ENCODE measurements around the gene KRT7.

KRT7 gene

GRCh38 chr12:52187206-52187605 lies 45.8 kb upstream of the KRT7 start:
- no peak overlapping the region for H3K4me3 ChIP-seq (ENCODE audit: low read depth, low read length)
- TF ChIP-seq, protein P1, sequence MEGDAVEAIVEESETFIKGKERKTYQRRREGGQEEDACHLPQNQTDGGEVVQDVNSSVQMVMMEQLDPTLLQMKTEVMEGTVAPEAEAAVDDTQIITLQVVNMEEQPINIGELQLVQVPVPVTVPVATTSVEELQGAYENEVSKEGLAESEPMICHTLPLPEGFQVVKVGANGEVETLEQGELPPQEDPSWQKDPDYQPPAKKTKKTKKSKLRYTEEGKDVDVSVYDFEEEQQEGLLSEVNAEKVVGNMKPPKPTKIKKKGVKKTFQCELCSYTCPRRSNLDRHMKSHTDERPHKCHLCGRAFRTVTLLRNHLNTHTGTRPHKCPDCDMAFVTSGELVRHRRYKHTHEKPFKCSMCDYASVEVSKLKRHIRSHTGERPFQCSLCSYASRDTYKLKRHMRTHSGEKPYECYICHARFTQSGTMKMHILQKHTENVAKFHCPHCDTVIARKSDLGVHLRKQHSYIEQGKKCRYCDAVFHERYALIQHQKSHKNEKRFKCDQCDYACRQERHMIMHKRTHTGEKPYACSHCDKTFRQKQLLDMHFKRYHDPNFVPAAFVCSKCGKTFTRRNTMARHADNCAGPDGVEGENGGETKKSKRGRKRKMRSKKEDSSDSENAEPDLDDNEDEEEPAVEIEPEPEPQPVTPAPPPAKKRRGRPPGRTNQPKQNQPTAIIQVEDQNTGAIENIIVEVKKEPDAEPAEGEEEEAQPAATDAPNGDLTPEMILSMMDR (IDR thresholded peaks at IDR 0.05; ENCODE audit: insufficient read depth, low read depth, low read length, missing control alignments): no peak
- DNase-seq (ENCODE audit: low read depth): no peak

- TF ChIP-seq, protein P1 (IDR thresholded peaks at IDR 0.05; ENCODE audit: insufficient read depth, low read depth, low read length, missing control alignments): no peak
- no peak overlapping the region for H3K4me3 ChIP-seq (ENCODE audit: low read depth, low read length)
- DNase-seq (ENCODE audit: low read depth): no peak
Measured at GRCh38 chr12:52187640-52188039, 45.4 kb upstream of the KRT7 start.

- TF ChIP-seq, protein P1 (IDR thresholded peaks at IDR 0.05; ENCODE audit: insufficient read depth, low read depth, low read length, missing control alignments): no peak
- H3K4me3 ChIP-seq (ENCODE audit: low read depth, low read length): no peak overlapping the region
- DNase-seq (ENCODE audit: low read depth): no peak
Measured at GRCh38 chr12:52188658-52189057, 44.4 kb upstream of the KRT7 start.

- no peak overlapping the region for H3K4me3 ChIP-seq (ENCODE audit: low read depth, low read length)
- DNase-seq (ENCODE audit: low read depth): no peak
- TF ChIP-seq, protein P1 (IDR thresholded peaks at IDR 0.05; ENCODE audit: insufficient read depth, low read depth, low read length, missing control alignments): no peak
Measured at GRCh38 chr12:52189376-52190174, 43.5 kb upstream of the KRT7 start.

DNA sequence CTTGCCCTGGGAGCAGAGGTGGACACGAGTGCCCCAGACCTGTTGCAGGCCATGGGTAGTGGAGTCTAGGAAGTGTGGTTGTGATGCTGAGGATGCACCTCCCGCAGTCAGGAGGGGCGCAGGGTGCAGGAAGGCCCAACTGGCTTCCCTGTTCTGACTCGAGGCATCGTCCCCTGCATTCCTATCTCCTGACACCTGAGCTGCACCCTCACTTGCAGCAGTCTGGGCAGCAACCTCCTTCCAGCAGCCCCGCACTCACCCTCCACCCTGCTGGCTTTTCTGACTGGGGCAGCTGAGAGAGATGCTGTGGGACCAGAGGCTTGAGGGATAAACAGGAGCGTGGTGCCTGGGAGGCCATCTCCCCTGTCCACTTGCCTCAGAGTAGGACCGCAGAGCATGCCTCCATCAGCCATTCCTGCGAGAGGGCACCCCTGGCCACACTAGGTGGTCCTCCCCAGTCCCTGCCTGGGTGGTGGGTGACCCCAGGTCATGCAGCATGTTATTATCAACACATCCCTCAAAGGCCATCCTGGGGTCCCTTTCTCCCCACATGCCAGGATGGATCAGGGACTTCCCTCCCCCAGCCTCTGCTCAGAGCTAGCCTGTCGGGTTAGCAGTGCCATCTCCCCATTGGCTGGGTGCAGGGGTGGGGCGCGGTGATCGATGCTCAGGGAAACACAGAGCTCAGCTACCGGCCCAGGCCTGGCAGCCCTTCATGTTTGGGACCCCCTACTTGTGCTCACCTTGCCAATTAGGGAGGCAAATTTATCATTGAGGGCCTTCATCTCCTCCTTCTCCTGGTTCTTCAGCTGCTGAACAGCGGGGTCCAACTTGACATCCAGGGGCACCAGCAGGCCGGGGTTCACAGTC lies 41.9 kb upstream of the KRT7 start:
- no peak overlapping the region for H3K4me3 ChIP-seq (ENCODE audit: low read depth, low read length)
- TF ChIP-seq, protein P1 (IDR thresholded peaks at IDR 0.05; ENCODE audit: insufficient read depth, low read depth, low read length, missing control alignments): no peak
- DNase-seq (ENCODE audit: low read depth): no peak

GRCh38 chr12:52191841-52192791 lies 40.9 kb upstream of the KRT7 start, which contains the start of gene KRT80:
KRT80 (minus strand) TSS chr12:52192014; CDS start chr12:52191902, 112 bp downstream.
- DNase-seq (ENCODE audit: low read depth): no peak
- TF ChIP-seq, protein P1 (IDR thresholded peaks at IDR 0.05; ENCODE audit: insufficient read depth, low read depth, low read length, missing control alignments): no peak
- H3K4me3 ChIP-seq (ENCODE audit: low read depth, low read length): no peak within 1 kb of the TSS

Data from GM12865 (cell line).